NB4 (cell line): Measurements from ENCODE around the gene ARHGEF7.

Source experiments
- DNase-seq: peaks from one replicate; pipeline ENCODE4 v3.0.0; 2010; ENCODE audit warnings: low read depth
- H3K4me3 ChIP-seq: one replicate; pipeline ENCODE4 v1.5.1; 2011; ENCODE audit warnings: mild to moderate bottlenecking, low read depth, low read length, moderate library complexity
- CTCF ChIP-seq: IDR thresholded peaks from one replicate; pipeline ENCODE4 v1.5.1; 2012; ENCODE audit warnings: low read depth, low read length
- MAX ChIP-seq: IDR thresholded peaks from 2 replicates; pipeline ENCODE4 v1.6.1; 2011; ENCODE audit warnings: low read depth, low read length
- MYC ChIP-seq: IDR thresholded peaks from 2 replicates; pipeline ENCODE4 v1.6.1; 2011; ENCODE audit warnings: low read depth, low read length
- POLR2A ChIP-seq: IDR thresholded peaks from 2 replicates; pipeline ENCODE4 v1.6.1; 2011; ENCODE audit warnings: mild to moderate bottlenecking; ENCODE audit not compliant: insufficient read length; ENCODE audit errors: extremely low read depth

Gene ARHGEF7

GRCh38 chr13:111219280-111219679 is 104.2 kb downstream of the ARHGEF7 start:
- H3K4me3 ChIP-seq = no peak overlapping the region
- DNase-seq = no peak
- no peak for TF ChIP-seq MAX
- TF ChIP-seq MYC = no peak
- no peak for TF ChIP-seq POLR2A
- TF ChIP-seq CTCF = no peak

- no peak overlapping the region for H3K4me3 ChIP-seq
- TF ChIP-seq MYC (no peak), POLR2A (no peak), CTCF (no peak), MAX (no peak)
- DNase-seq = no peak
These were observed 104.8 kb downstream of the ARHGEF7 start for GRCh38 chr13:111219950-111220349.

GRCh38 chr13:111225166-111225565 is 110.1 kb downstream of the ARHGEF7 start:
- no peak for DNase-seq

GRCh38 chr13:111225810-111226546 is 110.9 kb downstream of the ARHGEF7 start:
- H3K4me3 ChIP-seq = no peak overlapping the region
- DNase-seq = no peak
- TF ChIP-seq POLR2A (no peak), MYC (no peak), CTCF (no peak), MAX (no peak)

More at GRCh38 chr13:111225166-111225565, 110.1 kb downstream of the ARHGEF7 start:
- TF ChIP-seq MYC (no peak), MAX (no peak), POLR2A (no peak), CTCF (no peak)
- no peak overlapping the region for H3K4me3 ChIP-seq

GRCh38 chr13:111227405-111227804 is 112.3 kb downstream of the ARHGEF7 start:
- TF ChIP-seq MYC = no peak
- no peak for TF ChIP-seq MAX
- no peak for TF ChIP-seq CTCF
- no peak for TF ChIP-seq POLR2A
- DNase-seq = no peak
- H3K4me3 ChIP-seq = no peak overlapping the region
